ENCODE data around the gene QSOX1. TPM values are rescaled to one million over a fixed set of nuclear protein-coding genes. Genes with fewer than 3 reads are reported as not detected.

QSOX1 gene
- total RNA-seq, 1 donor from 2014 or later = 11.9 TPM

DNA sequence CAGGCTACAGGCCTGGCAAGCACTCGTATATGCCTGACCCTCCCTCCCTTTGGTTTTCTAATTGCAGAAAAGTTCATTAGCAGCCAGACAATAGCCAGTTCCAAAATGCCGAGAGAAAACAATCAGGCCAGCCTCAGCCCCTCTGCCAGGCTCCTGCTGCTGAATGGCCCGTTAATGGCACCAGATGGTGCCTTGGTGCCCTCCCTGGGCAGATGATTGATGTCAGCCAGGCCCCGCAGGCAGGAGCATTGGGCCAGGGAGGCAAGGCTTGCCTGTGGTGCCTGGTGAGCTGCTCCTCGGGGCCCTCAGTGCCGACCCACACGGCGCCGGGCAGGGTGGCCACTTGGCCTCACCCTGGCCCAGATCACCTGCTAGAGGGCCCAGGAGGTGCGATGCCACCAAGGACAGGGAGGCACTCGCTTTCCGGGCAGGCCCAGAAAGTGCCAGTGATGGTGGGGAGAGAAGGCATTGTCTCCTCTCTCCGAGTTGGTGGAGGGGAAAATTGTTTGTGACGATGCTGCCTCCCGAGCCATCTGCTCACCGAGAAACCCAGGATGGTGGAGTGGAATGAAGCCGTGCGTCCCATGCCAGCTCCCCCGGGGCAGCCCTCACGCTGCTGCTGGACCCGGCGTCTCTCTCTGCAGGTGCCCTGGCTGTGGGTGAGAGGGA lies 28.1 kb downstream of the QSOX1 start:
- DNase-seq = no peak
- no peak for ATAC-seq (ENCODE audit: low read depth)
- CTCF ChIA-PET = no interaction called here
- intact Hi-C loops (cut with micrococcal nuclease) = no loop called here
- Mint-ChIP-seq H3K4me1 (no peaks in the 10 kb centered on the region), H3K9me3 (no peaks in the 10 kb centered on the region), H3K4me3 (no peak overlapping the region), H3K36me3 (ENCODE audit: low read depth) (peaks cover 34% of the 10 kb centered on the region), H3K27ac (no peak overlapping the region), H3K27me3 (no peaks in the 10 kb centered on the region)
- POLR2A ChIA-PET = no interaction called here
- TF ChIP-seq, protein P1, sequence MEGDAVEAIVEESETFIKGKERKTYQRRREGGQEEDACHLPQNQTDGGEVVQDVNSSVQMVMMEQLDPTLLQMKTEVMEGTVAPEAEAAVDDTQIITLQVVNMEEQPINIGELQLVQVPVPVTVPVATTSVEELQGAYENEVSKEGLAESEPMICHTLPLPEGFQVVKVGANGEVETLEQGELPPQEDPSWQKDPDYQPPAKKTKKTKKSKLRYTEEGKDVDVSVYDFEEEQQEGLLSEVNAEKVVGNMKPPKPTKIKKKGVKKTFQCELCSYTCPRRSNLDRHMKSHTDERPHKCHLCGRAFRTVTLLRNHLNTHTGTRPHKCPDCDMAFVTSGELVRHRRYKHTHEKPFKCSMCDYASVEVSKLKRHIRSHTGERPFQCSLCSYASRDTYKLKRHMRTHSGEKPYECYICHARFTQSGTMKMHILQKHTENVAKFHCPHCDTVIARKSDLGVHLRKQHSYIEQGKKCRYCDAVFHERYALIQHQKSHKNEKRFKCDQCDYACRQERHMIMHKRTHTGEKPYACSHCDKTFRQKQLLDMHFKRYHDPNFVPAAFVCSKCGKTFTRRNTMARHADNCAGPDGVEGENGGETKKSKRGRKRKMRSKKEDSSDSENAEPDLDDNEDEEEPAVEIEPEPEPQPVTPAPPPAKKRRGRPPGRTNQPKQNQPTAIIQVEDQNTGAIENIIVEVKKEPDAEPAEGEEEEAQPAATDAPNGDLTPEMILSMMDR (IDR thresholded peaks at IDR 0.05) = no peak

DNA sequence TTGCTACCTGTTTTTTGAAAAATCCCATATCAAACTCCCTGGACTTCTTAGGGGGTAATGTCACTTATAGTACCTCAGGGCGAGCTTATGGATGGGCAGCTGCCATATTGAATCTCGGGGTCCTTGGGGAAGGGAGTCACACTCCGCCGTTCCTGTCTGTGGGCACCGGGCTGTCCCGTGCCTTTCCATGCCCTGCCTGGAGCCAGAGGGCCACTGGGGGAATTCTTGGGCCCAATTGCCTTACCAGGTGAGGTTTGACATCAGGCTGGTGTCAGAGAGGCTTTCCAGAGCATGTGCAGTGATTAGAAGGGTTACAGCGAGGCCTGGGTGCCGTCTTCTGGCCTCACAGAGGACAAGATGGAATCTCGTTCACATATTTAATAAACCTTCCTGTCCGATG lies 28.8 kb downstream of the QSOX1 start:
- ATAC-seq (ENCODE audit: low read depth) (no peak), DNase-seq (no peak)
- Mint-ChIP-seq H3K9me3 (no peaks in the 10 kb centered on the region), H3K4me3 (no peak overlapping the region), H3K4me1 (no peaks in the 10 kb centered on the region), H3K36me3 (ENCODE audit: low read depth) (peaks cover 34% of the 10 kb centered on the region), H3K27ac (no peak overlapping the region), H3K27me3 (no peaks in the 10 kb centered on the region)
- TF ChIP-seq, protein P1 (IDR thresholded peaks at IDR 0.05) = no peak
- intact Hi-C loops (cut with micrococcal nuclease) = no loop called here
- ChIA-PET POLR2A (no interaction called here), CTCF (no interaction called here)

DNA sequence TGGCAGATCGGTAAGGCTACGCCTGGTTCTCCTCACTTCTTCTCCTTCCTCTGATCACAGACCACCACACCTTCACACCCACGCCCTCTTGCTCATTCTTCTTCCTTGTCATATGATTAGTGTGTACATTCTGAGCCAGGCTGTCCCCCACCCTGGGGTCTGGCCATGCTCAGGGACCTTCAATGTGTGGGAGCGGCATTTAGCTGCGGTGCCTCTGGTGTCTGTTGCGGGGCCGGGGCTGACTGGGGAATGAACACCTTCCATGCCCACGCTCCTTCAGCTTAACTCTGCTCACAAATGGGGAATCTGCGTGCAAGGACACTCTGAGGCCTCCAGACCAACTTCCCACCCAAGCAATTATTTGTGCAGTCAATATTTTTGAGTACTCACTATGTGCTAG lies 29.4 kb downstream of the QSOX1 start:
- CTCF ChIA-PET = no interaction called here
- H3K4me3 Mint-ChIP-seq = no peak overlapping the region
- no peaks in the 10 kb centered on the region for H3K9me3 Mint-ChIP-seq

DNA sequence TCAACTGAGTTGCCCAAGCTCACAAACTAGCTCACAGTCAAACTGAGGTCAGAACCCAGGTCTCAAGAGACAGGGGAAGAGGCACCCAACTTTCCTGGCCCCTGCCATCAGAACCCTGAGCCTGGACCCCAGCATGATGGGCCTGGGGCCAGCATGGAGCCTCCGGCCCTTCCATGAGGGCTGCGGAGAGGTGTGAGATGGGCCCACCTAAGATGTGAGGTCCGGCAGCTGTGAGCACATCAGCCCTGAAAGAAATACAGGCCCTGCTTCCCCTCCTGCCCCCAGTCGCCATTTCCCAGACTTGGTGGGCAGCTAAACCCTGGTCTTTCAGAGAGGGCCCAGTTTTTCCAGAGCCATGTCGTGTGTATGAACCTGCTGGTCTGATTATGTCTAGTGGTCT lies 30.6 kb downstream of the QSOX1 start:
- intact Hi-C loops (cut with micrococcal nuclease) = no loop called here
- ChIA-PET POLR2A (no interaction called here), CTCF (no interaction called here)
- ATAC-seq (ENCODE audit: low read depth) (no peak), DNase-seq (no peak)
- H3K4me1 Mint-ChIP-seq = no peaks in the 10 kb centered on the region
- H3K36me3 Mint-ChIP-seq (ENCODE audit: low read depth) = peaks cover 46% of the 10 kb centered on the region
- no peaks in the 10 kb centered on the region for H3K27me3 Mint-ChIP-seq
- H3K9me3 Mint-ChIP-seq = no peaks in the 10 kb centered on the region
- H3K27ac Mint-ChIP-seq = no peak overlapping the region
- TF ChIP-seq, protein P1 (IDR thresholded peaks at IDR 0.05) = no peak
- H3K4me3 Mint-ChIP-seq = no peak overlapping the region

More for the DNA sequence above, 29.4 kb downstream of the QSOX1 start:
- intact Hi-C loops (cut with micrococcal nuclease) = no loop called here
- peaks cover 38% of the 10 kb centered on the region for H3K36me3 Mint-ChIP-seq (ENCODE audit: low read depth)
- no peak for ATAC-seq (ENCODE audit: low read depth)
- no peak for DNase-seq
- H3K27ac Mint-ChIP-seq = no peak overlapping the region
- POLR2A ChIA-PET = no interaction called here
- H3K27me3 Mint-ChIP-seq = no peaks in the 10 kb centered on the region
- TF ChIP-seq, protein P1 (IDR thresholded peaks at IDR 0.05) = no peak
- no peaks in the 10 kb centered on the region for H3K4me1 Mint-ChIP-seq

DNA sequence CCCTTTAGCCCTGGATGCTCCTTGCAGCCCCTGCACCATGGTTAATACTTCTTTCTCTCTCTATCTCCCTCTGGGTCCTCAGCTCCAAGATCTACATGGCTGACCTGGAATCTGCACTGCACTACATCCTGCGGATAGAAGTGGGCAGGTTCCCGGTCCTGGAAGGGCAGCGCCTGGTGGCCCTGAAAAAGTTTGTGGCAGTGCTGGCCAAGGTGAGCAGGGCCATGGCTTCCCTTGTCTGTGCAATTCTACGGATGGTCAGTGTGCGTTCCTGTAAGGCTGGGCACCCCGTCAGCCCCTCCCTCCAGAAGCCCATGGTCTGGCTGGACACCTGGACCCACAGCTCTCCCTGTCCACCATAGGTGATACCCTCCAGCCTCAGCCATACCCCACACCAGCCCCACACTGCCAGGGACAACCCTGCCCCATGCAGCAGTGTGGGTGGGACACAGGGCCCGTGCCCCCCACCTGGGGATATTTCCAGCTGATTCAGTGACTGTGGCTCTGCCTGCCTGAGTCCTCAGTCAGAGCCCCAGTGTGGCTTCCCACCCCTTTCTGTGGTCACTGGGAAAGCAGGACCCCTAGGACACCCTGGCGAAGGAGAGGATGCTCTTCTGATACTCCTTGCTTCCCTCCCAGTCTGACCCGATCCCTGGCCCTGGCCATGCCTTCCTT lies 31.4 kb downstream of the QSOX1 start:
- DNase-seq = no peak
- no peak overlapping the region for H3K4me3 Mint-ChIP-seq
- TF ChIP-seq, protein P1 (IDR thresholded peaks at IDR 0.05) = no peak
- H3K9me3 Mint-ChIP-seq = no peaks in the 10 kb centered on the region
- no peak for ATAC-seq (ENCODE audit: low read depth)
- ChIA-PET POLR2A (no interaction called here), CTCF (no interaction called here)
- no peak overlapping the region for H3K27ac Mint-ChIP-seq
- intact Hi-C loops (cut with micrococcal nuclease) = no loop called here
- no peaks in the 10 kb centered on the region for H3K27me3 Mint-ChIP-seq
- no peaks in the 10 kb centered on the region for H3K4me1 Mint-ChIP-seq
- H3K36me3 Mint-ChIP-seq (ENCODE audit: low read depth) = peaks cover 54% of the 10 kb centered on the region
